ENCODE results near the gene CNTN4. TPM values are rescaled to one million over a fixed set of nuclear protein-coding genes. Genes with fewer than 3 reads are reported as not detected.
"Not testable (repeated sequence)": the region's sequence is repeated elsewhere in the genome, so short reads cannot be mapped to it uniquely, and the experiment has no call there.

The CNTN4 gene
- total RNA-seq, 2 donors from 2014 or later, result 13.0 to 50.1 TPM

- Histone ChIP-seq H3K4me3 (no peak overlapping the region), H3K27ac (no peak overlapping the region), H3K27me3 (no peaks in the 10 kb centered on the region), H3K9me3 (no peaks in the 10 kb centered on the region), H3K36me3 (replicated peaks in 1 of 2; ENCODE audit: insufficient read depth in 1 of 2, low read depth in 2 of 2) (no peaks in the 10 kb centered on the region), H3K4me1 (no peaks in the 10 kb centered on the region)
- DNase-seq (no peak), ATAC-seq (no peak)
- TF ChIP-seq, protein P1, sequence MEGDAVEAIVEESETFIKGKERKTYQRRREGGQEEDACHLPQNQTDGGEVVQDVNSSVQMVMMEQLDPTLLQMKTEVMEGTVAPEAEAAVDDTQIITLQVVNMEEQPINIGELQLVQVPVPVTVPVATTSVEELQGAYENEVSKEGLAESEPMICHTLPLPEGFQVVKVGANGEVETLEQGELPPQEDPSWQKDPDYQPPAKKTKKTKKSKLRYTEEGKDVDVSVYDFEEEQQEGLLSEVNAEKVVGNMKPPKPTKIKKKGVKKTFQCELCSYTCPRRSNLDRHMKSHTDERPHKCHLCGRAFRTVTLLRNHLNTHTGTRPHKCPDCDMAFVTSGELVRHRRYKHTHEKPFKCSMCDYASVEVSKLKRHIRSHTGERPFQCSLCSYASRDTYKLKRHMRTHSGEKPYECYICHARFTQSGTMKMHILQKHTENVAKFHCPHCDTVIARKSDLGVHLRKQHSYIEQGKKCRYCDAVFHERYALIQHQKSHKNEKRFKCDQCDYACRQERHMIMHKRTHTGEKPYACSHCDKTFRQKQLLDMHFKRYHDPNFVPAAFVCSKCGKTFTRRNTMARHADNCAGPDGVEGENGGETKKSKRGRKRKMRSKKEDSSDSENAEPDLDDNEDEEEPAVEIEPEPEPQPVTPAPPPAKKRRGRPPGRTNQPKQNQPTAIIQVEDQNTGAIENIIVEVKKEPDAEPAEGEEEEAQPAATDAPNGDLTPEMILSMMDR (IDR thresholded peaks at IDR 0.05), result no peak
- TF ChIP-seq POLR2A (IDR thresholded peaks at IDR 0.05), result no peak
- intact Hi-C loops (cut with DNase I), result no loop called here
- WGBS, 2 donors, result 65% methylated on average over 5 of the region's 5 CpGs
Observed at GRCh38 chr3:2082871-2083480, 15.7 kb upstream of the CNTN4 start.

DNA sequence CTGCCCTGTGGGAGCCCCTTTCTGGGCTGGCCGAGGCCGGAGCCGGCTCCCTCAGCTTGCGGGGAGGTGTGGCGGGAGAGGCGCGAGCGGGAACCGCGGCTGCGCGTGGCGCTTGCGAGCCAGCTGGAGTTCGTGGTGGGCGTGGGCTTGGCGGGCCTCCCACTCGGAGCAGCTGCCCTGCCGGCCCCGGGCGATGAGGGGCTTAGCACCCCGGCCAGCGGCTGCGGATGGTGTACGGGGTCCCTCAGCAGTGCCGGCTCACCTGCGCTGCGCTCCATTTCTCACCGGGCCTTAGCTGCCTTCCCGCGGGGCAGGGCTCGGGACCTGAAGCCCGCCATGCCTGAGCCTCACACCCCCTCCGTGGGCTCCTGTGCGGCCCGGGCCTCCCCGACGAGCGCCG lies 15.1 kb upstream of the CNTN4 start:
- ATAC-seq; intact Hi-C loops (cut with DNase I); H3K27me3 ChIP-seq; H3K4me1 ChIP-seq; H3K4me3 ChIP-seq; H3K36me3 ChIP-seq (replicated peaks in 1 of 2; ENCODE audit: insufficient read depth in 1 of 2, low read depth in 2 of 2); H3K27ac ChIP-seq; DNase-seq; H3K9me3 ChIP-seq: not testable (repeated sequence)
- WGBS, 2 donors, result 90 to 95% methylated on average over 20 to 31 of the region's 40 CpGs

GRCh38 chr3:2090095-2090911 lies 8.4 kb upstream of the CNTN4 start:
- no peaks in the 10 kb centered on the region for H3K9me3 ChIP-seq
- no peak overlapping the region for H3K27ac ChIP-seq
- DNase-seq, result no peak
- H3K36me3 ChIP-seq (replicated peaks in 1 of 2; ENCODE audit: insufficient read depth in 1 of 2, low read depth in 2 of 2), result no peaks in the 10 kb centered on the region
- intact Hi-C loops (cut with DNase I), result no loop called here
- no peak overlapping the region for H3K4me3 ChIP-seq
- no peaks in the 10 kb centered on the region for H3K27me3 ChIP-seq
- TF ChIP-seq, protein P1 (IDR thresholded peaks at IDR 0.05), result no peak
- TF ChIP-seq POLR2A (IDR thresholded peaks at IDR 0.05), result no peak
- no peaks in the 10 kb centered on the region for H3K4me1 ChIP-seq
- ATAC-seq, result no peak
- 72 to 76% methylated on average over 5 of the region's 5 CpGs for WGBS, 2 donors

DNA sequence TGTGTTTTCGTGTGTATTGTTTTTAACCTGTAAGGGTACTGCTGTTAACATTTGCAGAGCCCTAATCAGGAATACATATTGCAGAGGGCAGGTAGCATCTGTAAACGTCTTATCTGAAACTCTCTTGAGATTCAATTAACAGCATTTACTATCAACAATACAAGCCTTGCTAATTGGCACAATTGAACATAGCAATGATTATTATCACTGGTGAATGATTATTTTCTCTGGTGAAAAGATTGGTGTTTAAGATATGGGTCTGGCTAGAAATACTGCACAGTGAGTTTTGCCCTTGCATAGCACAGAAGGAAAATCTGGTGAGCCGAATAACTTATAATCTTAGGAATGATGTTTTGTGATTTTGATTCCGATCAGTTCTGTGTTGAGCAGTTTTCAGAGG lies 5.9 kb upstream of the CNTN4 start:
- no peak for TF ChIP-seq POLR2A (IDR thresholded peaks at IDR 0.05)
- DNase-seq (no peak), ATAC-seq (no peak)
- no peaks in the 10 kb centered on the region for H3K27me3 ChIP-seq
- intact Hi-C loops (cut with DNase I), result no loop called here
- WGBS, 2 donors, result 41 to 50% methylated on average over 4 of the region's 4 CpGs
- H3K9me3 ChIP-seq, result no peaks in the 10 kb centered on the region
- no peak overlapping the region for H3K27ac ChIP-seq
- H3K4me3 ChIP-seq, result no peak overlapping the region
- H3K4me1 ChIP-seq, result no peaks in the 10 kb centered on the region
- H3K36me3 ChIP-seq (replicated peaks in 1 of 2; ENCODE audit: insufficient read depth in 1 of 2, low read depth in 2 of 2), result no peaks in the 10 kb centered on the region

DNA sequence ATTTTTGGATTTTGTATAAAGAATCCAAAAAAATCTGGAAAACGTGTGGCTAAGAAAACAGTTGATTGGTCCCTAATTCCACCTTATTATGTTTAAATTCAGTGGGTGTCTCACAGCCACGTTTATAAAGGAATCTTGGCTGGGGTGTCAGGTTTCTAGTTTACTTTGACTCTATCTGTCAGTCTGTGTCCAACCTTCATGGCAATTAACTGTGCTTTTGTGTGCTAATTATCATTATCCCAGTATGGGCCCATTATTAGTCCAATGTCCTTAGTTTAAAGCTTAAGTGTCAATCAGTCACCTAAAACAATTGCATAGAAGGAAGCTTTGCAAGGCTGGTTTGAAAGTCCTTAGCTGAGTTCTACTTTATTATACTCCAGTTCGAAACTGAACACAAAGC lies 3.7 kb upstream of the CNTN4 start:
- no peak for ATAC-seq
- DNase-seq, result no peak
- no peaks in the 10 kb centered on the region for H3K27me3 ChIP-seq

More for the DNA sequence above, 3.7 kb upstream of the CNTN4 start:
- intact Hi-C loops (cut with DNase I), result no loop called here
- Histone ChIP-seq H3K36me3 (replicated peaks in 1 of 2; ENCODE audit: insufficient read depth in 1 of 2, low read depth in 2 of 2) (no peaks in the 10 kb centered on the region), H3K4me3 (no peak overlapping the region), H3K27ac (no peak overlapping the region), H3K9me3 (no peaks in the 10 kb centered on the region), H3K4me1 (peaks cover 7% of the 10 kb centered on the region)
- 25 to 34% methylated on average over 3 of the region's 3 CpGs for WGBS, 2 donors
- TF ChIP-seq POLR2A (IDR thresholded peaks at IDR 0.05), result no peak
- TF ChIP-seq, protein P1 (IDR thresholded peaks at IDR 0.05), result no peak

All from body of pancreas (tissue), 4 donors.